Activated CD4-positive, alpha-beta T cell treated with anti-CD3 and anti-CD28 coated beads for 48 hours (primary cell): Measurements from ENCODE around the gene MTMR3.

Source experiments
- DNase-seq: peaks from one replicate; pipeline ENCODE4 v3.0.0-alpha.2; 2020

Gene MTMR3

DNA sequence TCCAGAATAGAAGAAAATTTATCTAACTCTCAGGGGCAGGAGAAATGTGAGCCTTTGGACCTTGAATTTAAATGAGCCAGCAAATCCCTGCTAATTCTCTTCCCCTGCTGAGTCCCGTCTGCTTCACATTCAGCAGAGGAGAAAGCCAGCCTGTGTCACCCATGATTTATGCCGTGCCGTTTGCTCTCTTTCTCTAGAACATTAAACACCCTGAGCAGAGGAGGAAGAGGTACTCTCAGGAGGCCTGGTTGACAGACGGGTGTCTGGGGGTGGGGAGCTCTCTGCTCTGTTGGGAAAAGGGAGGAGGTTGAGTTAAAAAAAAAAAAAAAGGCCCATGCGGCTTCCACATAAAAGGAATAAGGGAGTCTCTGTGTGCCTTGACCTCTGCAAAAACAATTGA is 11.3 kb upstream of the MTMR3 start:
- no peak for DNase-seq

DNA sequence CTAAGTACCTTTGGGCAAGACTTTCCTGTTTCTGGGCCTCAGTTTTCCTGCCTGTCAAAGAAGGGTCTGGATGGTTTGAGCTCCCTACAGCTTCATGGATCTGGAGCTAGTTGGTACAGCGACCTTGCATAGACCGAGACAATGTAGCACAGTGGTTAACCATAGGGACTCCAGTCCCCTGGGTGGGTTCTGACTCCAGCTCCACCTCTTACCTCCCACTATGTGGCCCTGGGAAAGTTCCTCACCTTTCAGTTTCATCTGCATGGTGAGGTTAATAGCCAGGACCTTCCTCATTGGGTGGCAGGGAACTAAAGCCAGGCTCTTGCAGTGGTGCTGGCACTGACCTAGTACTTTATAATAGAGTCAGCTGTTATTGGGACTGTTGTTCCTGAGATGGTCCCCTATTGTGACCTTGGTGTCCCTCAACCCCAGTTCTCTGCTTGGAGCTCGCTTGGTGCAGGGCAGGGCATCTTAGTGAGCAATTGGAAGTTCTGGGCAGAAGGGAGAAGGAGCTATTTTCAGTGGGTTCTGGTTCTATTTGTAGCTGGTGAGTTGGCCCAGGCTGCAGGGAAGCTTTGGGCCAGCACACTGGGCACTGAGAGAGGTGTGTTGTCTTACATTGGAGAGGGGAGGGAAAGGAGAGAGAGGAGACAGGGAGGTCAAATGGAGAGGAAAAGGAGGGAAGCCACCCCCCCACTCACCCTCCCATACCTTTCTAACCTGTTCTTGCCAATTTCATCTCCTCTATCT is 10.7 kb upstream of the MTMR3 start:
- no peak for DNase-seq

DNA sequence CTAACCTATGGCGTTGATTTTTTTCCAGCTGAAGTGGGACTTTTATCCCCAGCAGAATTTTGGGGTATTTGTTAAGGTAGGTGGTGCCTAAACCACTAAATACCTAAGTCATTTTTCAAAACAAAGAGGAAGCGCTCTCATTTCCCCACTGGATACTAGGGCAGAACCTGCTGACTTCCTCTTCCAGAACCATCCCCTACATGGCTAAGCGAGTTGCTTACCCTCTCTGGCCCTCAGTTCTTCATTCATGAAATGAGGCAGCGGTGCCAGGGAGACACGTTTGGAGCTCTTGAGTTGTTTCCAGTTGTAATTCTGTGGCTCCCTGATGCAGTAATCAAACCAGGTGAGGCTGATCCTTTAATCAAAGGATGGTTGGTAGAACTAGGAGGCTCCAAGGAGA is 10.0 kb upstream of the MTMR3 start:
- DNase-seq = no peak

DNA sequence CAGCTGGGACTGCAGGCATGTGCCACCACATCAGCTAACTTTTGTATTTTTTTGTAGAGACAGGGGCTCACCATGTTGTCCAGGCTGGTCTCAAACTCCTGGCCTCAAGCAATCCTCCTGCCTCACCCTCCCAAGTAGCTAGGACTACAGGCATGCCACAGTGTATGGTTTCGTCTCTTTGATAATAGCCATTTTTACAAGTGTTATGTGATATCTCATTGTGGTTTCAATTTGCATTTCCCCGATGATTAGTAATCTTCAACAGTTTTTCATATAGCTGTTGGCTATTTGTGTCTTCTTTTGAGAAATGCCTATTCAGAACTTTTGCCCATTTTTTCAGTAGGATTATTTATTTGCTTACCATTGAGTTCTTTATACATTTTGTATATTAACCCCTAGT is 9.0 kb upstream of the MTMR3 start:
- no peak for DNase-seq

DNA sequence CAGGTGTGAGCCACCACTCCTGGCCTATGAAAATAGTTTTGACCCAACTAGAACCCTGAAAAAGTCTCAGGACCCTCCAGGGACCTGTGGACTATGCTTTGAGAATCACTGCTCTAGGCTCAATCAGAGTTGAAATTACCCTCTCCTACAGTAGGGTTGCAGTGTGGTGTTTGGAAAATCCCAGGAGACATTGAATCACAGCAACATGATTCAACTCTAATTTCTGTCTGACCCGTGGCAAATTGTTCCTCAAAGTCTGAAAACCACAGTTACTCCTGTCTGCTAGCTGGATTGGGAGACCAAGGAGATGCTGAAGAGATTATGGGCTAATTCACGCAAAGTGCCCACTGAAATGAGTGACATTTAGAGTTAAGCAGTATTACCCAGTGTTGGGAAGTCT is 5.4 kb upstream of the MTMR3 start:
- DNase-seq = no peak

DNA sequence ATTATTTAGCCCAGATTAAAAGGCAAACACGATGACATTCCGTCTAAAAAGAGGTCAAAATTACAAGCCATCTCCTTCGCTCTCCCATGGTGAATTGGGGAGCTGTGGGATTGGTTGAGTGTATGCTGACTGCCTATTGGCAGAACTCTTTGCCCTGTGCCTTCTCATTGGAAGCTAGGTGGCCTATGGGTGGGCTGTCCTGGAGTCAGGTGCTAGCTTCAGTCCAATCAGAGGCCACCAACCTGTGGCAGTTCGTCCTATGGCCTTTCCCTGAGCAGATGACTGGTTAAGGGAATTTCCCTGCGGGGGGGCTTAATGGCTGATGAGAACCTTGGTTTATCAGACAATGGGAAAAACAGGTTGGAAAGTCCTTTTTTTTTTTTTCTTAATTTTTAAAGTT is 3.2 kb upstream of the MTMR3 start:
- DNase-seq = peak; percentile 41

DNA sequence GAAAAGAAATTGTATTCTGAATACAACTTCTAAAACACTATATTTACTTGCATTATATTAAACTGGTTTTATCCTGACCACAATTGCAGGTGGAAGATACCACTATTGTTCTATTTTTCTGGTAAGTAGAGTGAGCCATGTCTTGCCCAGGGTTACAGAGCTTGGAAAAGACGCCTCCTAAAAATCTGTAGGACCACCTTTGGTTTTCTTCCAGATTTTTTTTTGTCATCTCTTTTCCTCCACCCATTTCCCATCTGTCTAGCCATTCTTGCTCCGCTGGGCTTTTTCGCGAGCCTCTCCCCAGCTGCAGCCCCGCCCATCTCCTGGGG is 294 bp upstream of the MTMR3 start:
- no peak for DNase-seq

DNA sequence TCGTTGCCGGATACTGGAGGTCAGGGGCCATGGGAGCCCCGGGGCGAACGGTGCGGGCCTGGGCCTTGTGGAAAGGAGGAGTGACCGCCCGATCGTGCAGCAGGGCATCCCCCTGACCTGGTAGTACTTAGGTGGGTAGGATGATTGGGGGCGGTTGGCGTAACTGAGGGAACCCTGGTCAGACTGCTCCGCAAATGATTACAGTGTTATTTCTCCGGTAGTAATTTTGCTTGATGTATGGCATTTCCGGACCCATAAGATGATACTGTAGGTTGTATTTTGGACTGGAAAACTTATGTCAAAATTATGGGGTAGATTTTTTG is 762 bp downstream of the MTMR3 start:
- DNase-seq = no peak

DNA sequence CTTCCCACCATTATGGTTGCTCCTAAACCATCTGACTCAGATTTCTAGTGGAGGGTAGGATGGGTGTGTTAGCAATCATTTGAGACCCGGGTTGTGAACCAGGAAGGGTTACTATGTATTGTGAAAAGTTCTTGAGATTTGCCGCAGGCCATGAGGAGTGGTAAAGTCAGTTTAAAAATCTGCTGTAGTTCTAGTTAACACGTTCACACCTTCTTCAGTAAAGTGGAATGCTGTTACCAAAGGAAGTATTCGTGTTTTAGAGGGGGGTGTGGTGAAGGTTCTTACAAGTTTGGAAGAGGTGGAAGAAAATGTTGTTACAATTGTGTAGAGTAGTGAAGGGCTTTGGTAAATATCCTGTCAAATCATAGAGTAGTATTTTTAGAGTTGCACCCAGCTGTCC is 2.6 kb downstream of the MTMR3 start:
- DNase-seq = no peak

DNA sequence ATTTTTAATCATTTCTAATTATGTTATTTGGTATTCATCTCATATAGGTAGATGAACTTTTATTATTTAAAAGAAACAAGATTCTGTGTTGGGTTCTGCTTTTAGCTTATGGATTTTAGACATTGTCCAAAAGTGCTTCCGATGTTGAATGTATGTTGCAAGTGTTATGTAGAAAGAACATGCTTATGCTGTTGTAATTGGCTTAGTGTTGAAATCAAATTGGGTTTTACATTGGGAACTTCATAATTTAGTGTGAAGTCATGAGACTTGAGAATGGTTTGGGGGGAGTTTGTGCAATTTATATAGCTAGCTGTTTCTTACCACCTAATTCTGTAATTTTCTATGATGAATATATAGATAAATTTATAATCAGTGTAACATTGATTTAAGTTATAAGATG is 3.6 kb downstream of the MTMR3 start:
- DNase-seq = no peak

DNA sequence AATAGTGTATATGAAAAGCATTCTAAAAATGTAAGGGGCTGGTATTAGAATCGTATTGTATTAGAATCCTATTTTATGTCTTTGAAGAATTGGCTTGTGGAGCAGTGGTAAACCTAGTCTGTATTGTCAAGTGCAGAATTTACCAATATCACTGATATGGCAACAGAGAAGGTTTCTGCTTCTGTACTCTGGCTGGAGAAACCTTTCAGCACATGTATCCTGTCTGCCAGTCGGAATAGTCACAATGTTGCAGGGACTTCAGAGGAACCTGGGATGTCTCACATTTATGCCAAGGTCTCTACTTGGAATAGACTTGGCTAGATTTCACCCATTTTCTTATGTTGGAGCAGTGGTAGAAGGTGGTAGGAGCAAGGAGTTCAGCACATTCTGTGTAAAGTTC is 4.4 kb downstream of the MTMR3 start:
- no peak for DNase-seq

DNA sequence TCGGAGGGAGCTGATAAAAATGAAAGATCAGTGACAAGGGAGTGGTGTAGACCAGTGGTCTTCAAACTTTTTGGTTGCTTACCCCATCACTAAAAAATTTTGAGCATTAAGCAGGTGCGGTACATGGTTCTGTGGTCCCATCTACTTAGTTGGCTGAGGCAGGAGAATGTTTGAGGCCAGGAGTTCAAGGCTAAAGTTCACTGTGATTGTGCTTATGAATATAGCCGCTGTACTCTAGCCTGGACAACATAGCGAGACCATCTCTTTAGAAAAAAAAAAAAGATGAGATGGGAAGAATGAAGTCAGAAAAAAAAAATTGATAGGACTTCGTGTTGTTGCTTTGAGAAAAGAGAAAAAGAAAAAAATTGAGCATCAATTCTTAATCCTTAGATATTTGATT is 7.8 kb downstream of the MTMR3 start:
- no peak for DNase-seq

DNA sequence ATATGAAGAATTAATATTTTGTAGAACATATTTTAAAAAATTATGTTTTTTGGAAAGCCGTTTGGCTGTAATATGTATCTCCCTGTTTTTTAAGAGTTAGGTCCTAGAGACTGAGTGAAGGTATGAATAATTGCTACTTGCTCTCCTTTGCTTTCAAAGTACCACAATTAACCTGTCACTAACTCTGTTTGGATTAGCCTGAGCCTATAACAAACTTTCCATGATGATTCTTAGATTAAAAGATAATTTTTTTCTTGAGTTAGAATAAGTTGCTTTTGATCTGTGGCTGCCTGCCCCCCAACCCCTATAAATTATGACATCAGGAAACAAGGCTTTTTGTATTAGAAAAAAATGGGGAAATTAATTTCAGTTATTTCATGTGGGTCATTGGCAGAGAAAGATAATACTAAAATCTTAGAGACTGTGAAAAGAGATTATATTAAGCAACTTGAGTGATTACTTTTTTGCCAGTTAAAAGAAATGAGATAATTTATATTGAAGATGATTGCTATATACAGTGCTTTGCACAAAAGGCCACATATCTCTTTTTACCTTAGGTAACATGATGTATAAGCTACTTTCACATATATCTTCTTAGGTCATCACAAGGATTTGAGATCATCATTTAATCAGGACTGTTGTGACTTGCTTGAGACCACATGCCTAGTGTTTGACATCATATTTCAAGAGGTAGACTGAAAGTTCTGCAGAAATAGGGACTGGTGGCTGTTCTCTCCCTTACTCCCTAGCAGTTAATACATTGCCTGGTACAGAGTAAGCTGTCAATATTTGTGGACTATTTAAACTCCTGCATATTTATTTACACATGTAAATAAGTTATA is 9.6 kb downstream of the MTMR3 start:
- no peak for DNase-seq

DNA sequence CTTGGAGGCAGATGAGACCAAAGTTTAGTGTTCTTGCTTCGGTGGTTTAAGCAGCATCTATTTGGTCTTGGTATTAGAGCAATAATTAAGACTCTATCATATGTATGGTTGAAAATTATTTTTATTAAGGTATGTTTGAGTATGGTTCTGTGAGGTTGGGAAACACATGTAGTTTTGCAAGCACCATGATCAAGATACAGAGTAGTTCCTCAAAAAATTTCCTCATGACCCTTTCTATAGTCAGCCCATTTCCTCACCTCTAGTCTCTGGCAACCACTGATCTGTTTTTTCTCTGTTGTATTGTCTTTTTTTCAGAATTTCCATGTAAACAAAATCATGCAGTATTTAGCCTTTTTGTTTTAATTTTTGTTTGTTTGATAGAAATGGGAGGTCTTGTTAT is 18.4 kb downstream of the MTMR3 start:
- no peak for DNase-seq

DNA sequence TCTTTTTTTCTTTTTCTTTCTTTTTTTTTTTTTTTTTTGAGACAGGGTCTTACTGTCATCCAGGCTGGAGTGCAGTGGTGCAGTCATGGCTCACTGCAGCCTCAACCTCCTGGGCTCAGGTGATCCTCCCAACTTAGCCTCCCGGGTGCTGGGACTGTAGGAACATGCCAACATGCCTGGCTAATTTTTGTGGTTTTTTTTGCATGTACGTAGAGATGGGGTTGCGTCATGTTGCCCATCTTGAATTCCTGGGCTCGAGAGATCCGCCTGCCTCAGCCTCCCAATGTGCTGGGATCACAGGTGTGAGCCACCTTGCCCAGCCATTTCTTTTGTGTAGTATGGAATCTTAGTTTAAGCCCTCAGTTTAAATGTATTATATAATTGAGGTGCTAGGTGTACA is 20.4 kb downstream of the MTMR3 start:
- DNase-seq = no peak

DNA sequence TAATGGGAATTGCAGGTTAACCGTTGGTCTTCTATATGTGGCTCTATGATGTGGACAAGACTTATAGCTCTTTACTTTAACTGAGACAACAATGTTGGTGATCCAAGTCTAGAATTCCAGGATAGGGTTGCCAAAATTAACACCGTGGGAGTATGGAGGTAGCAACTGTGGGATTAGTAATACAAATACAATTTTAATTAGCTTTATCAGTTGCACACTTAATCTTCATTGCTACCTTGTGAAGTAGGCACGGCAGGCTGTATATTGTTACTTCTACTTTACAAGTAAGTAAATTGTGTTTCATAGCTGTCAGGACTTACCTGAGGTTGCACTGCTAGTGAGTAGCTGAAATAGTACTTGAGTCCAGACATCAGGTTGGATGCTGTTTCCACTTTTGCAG is 21.0 kb downstream of the MTMR3 start:
- no peak for DNase-seq

DNA sequence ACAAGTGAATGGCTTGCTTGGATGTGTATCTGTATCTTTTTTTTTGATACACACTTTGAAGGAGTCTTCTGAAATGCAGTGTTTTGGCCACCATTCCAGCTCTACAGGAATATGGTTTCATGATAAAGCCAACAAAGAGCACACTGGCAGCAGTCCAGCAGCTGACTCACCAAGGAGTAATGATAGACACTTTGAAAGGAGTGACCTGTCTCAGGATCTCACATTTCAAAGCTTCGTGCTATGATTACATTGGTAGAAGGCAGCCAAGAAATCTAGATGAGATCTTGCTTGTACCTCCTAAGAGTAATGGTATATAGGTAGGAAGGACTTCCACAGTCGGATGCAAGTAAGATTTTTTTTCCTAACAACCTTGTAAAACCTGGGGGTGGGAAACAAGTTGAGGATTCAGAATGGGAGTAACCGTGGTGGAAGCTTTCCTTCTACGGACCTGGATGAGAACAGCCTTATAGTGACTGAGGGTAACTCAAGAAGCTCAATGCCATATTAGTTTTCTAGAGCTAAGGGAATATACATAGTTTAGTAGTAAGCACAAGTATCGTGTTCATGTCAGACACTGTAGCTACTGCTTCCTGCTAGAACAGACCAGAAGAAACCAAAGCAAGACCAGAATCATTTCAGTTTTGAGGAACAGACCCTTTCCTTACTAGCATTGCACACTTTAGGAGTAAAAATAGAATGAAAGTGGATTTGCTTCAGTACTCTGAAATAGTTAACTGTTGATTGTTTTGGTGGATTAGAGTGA is 25.0 kb downstream of the MTMR3 start:
- DNase-seq = peak; percentile 39

DNA sequence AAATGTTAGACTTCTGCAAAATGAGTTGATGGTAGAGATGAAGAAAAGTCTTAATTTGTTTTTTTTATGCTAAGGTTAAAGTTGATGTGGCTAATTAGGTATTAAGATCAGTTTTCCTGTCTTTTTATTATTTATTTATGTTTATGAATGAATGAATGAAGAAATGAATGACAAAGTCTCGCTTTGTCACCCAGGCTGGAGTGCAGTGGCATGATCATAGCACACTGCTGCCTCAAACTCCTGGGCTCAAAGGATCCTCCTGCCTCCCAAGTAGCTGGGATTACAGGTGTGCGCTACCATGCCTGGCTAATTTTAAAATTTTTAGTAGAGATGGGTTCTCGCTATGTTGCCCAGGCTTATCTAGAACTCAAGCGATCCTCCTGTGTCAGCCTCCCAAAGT is 29.2 kb downstream of the MTMR3 start:
- no peak for DNase-seq

DNA sequence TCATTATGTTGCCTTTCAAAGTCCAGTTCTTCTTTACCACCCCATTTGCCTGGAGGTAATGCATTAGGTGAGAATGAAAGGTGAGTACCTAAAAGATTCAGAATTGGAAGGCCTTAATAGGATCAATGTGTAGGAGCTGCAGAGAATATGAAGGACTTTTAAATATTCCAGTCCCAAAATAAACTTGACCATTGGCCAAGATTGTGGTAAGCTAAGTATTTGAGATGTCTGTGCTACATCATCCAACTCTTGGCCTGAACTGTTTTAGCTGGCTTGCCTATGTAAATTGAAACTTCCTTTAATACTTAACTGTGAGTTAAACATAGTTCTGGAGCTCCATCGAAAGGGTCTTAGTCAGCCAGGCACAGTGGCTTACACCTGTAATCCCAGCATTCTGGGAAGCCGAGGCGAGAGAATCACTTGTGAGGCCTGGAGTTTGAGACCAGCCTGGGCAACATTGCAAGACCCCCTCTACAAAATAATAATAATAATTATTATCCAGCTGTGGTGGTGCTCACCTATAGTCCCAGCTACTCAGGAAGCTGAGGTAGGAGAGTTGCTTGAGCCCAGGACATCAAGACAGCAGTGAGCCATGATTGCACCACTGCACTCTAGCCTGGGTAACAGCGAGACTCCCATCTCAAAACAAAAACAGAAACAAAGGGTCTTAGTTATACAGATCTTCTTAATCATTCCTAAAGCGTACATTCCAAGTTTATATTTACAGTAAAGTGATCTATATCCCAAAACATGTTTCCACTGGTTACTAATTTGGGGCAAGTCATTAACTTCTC is 29.8 kb downstream of the MTMR3 start:
- DNase-seq = no peak

DNA sequence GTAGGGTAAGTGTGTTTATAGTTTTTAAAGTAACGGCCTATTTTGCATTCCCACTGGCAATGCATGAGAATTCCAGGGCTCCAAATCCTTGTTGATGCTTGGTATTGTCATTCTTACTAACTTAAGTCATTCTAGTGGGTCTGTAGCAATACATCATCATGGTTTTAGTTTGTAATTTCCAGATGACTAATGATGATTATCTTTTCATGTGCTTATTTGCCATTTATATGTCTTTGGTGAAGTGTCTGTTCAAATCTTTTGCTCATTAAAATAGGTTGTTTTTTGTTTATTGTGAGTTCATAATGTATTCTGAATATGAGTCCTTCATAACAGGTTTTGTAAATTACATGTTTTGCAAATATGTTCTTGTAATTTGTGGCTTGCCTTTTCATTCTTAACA is 31.2 kb downstream of the MTMR3 start:
- no peak for DNase-seq

DNA sequence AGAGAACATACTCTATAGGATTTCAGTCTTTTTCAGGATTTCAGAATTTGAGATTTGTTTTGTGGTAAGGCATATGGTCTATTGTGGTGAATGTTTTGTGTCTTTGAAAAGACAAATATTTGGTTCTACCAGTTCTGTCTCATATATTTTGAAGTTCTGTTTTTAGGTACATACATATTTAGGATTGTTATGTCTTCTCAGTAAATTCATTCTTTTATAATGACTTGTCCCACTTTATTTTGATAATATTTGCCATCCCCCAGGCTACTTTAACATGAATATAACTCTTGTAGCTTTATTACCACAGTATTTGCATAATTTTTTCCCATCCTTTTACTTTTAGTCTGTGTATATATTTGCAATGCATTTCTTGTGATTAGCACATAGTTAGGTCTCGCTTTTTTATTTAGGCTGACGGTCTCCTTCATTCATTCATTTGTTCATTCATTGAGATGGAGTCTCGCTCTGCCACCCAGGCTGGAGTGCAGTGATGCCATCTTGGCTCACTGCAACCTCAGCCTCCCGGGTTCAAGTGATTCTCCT is 32.1 kb downstream of the MTMR3 start:
- no peak for DNase-seq

DNA sequence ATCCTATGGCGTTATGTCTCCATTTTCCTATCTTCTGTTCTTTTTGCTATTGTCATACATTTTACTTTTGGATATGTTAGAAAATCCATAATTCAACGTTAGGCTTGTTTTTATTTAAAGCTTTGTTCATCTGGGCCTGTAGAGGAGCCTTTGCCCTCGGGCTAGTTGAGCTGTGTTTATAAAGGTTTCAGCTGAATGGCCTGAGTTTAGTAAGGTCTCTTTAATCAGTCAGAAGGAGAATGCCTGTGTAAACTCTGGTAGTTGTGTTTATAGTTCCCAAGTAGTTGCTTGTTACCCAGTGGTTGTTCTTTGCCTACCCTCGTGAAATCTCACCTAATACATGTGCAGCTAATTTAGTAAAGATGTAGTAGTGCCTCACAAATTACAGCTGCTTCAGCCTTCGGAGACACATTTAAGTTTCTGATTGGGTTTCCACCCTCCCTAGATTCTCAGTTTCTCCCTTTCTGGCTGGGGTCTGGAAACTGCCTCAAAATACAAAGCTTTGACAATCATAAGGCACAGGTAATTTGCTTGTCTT is 33.1 kb downstream of the MTMR3 start:
- DNase-seq = no peak
